ENCODE measurements around the gene TUBA1C. TPM values are rescaled to one million over a fixed set of nuclear protein-coding genes. Genes with fewer than 3 reads are reported as not detected.

Gene TUBA1C
- total RNA-seq, 1 experiment from 2014 or later = 1,376 TPM

- H3K27me3 ChIP-seq (ENCODE audit: low read length) = no peaks in the 10 kb centered on the region
- intact Hi-C loops (cut with micrococcal nuclease) = loop anchor here (1.0 kb wide), 1 partner anchor 39 kb away; the partner anchor contains the start of gene C1QL4
- H3K4me1 ChIP-seq (ENCODE audit: insufficient read depth, low read length) = peaks cover 12% of the 10 kb centered on the region
- H2AFZ ChIP-seq (ENCODE audit: low read length) = no peak overlapping the region; the same call in 1 of the 2 replicates
- no peaks in the 10 kb centered on the region for H3K79me2 ChIP-seq (ENCODE audit: low read length)
- no peaks in the 10 kb centered on the region for H4K20me1 ChIP-seq (ENCODE audit: low read length)
- H3K9me3 ChIP-seq (ENCODE audit: low read length) = no peaks in the 10 kb centered on the region
- peak overlapping the region; percentile 96; the same call in 1 of the 2 replicates for H3K4me2 ChIP-seq (ENCODE audit: low read length)
- peak; percentile 44 for DNase-seq
- H3K27ac ChIP-seq (ENCODE audit: low read length) = no peak overlapping the region
- ChIA-PET POLR2A (ENCODE audit: unreplicated experiment) (interaction anchor here (0.6 kb wide), 1 partner anchor 27 kb away, joined by 3 read pairs; no protein-coding TSS in a partner anchor), CTCF (interaction anchor here (0.7 to 2.1 kb wide), 7 partner anchors 25 to 282 kb away, joined by 3 to 14 read pairs (median 5); partner anchors contain the start of gene TROAP)
- no peak overlapping the region for H3K9ac ChIP-seq (ENCODE audit: low read length)
- no peaks in the 10 kb centered on the region for H3K36me3 ChIP-seq (ENCODE audit: low read depth, low read length)
- no peak for TF ChIP-seq EZH2 (IDR thresholded peaks at IDR 0.05; ENCODE audit: low read length, unreplicated experiment)
- TF ChIP-seq CTCF (conservative IDR thresholded peaks at IDR 0.05; ENCODE audit: low read depth, low read length) = peak; percentile 58
- ATAC-seq = peak; percentile 57
- no peaks in the 10 kb centered on the region for H3F3A ChIP-seq (ENCODE audit: low read length, unreplicated experiment)
- no TSS peak for BruUV-seq (replicated peaks)
- no peaks in the 10 kb centered on the region for H3K9me2 ChIP-seq (replicated peaks; ENCODE audit: low read length)
- H3K4me3 ChIP-seq (ENCODE audit: low read length) = no peak overlapping the region
These were observed 33.3 kb downstream of the TUBA1C start for GRCh38 chr12:49298160-49298559.

DNA sequence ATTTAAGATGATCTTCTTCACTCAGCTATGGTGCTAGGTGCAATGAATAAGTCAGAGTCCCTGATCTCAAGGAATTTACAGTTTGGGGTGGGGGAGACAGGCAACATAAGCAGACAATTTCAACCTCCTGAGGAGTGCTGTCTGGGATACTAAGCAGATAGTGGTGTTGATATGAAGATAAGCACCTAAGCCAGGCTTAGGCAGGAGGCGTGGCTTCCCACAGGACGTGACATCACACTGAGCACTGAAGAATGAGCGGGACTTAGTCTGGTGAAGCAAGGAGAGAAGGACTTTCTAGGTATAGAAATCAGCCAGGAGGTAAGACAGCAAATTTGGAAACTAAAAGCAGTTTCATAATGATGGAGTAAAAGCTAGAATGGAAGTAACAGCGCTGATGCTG, 36.9 kb downstream of the TUBA1C start:
- ChIA-PET CTCF (no interaction called here), POLR2A (ENCODE audit: unreplicated experiment) (no interaction called here)
- Histone ChIP-seq H3K4me3 (ENCODE audit: low read length) (no peak overlapping the region), H3F3A (ENCODE audit: low read length, unreplicated experiment) (no peaks in the 10 kb centered on the region), H2AFZ (ENCODE audit: low read length) (no peak overlapping the region), H3K4me1 (ENCODE audit: insufficient read depth, low read length) (peaks cover 10% of the 10 kb centered on the region), H3K9me2 (replicated peaks; ENCODE audit: low read length) (no peaks in the 10 kb centered on the region), H3K9ac (ENCODE audit: low read length) (no peak overlapping the region), H3K4me2 (ENCODE audit: low read length) (no peak overlapping the region), H3K36me3 (ENCODE audit: low read depth, low read length) (no peaks in the 10 kb centered on the region), H3K27me3 (ENCODE audit: low read length) (no peaks in the 10 kb centered on the region), H3K9me3 (ENCODE audit: low read length) (no peaks in the 10 kb centered on the region), H4K20me1 (ENCODE audit: low read length) (no peaks in the 10 kb centered on the region), H3K79me2 (ENCODE audit: low read length) (no peaks in the 10 kb centered on the region), H3K27ac (ENCODE audit: low read length) (no peak overlapping the region)
- no peak for DNase-seq
- ATAC-seq = no peak
- TF ChIP-seq CTCF (conservative IDR thresholded peaks at IDR 0.05; ENCODE audit: low read depth, low read length) (no peak), EZH2 (IDR thresholded peaks at IDR 0.05; ENCODE audit: low read length, unreplicated experiment) (no peak), EZH2phosphoT487 (IDR thresholded peaks at IDR 0.05; ENCODE audit: borderline replicate concordance, low read length) (no peak)
- no TSS peak for BruUV-seq (replicated peaks)
- intact Hi-C loops (cut with micrococcal nuclease) = no loop called here

DNA sequence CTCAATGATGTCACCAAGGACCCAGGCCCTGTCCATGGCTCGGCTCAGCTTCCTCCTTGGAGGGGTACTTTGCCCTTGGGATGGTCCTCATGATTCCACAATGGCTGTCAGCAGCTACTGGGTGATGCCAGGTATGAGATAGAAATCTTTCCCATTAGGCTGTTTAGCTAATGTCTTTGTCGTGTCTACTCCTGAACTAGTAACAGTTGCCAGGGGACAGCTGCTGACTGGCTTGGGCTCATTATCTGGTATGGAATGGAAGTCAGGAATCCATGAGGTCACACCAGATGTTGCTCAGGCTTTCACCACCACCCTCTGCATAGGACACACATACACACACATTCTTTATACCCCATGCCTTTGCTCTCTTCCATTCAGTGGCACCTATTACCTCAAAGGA, 39.3 kb downstream of the TUBA1C start:
- Histone ChIP-seq H4K20me1 (ENCODE audit: low read length) (no peaks in the 10 kb centered on the region), H3K27me3 (ENCODE audit: low read length) (no peaks in the 10 kb centered on the region), H3K9ac (ENCODE audit: low read length) (no peak overlapping the region), H3K27ac (ENCODE audit: low read length) (no peak overlapping the region), H3K4me1 (ENCODE audit: insufficient read depth, low read length) (no peaks in the 10 kb centered on the region), H3K36me3 (ENCODE audit: low read depth, low read length) (no peaks in the 10 kb centered on the region), H3K9me2 (replicated peaks; ENCODE audit: low read length) (no peaks in the 10 kb centered on the region), H3K79me2 (ENCODE audit: low read length) (no peaks in the 10 kb centered on the region), H3K9me3 (ENCODE audit: low read length) (no peaks in the 10 kb centered on the region), H2AFZ (ENCODE audit: low read length) (no peak overlapping the region), H3K4me2 (ENCODE audit: low read length) (no peak overlapping the region), H3F3A (ENCODE audit: low read length, unreplicated experiment) (no peaks in the 10 kb centered on the region), H3K4me3 (ENCODE audit: low read length) (no peak overlapping the region)
- no peak for TF ChIP-seq EZH2phosphoT487 (IDR thresholded peaks at IDR 0.05; ENCODE audit: borderline replicate concordance, low read length)
- TF ChIP-seq EZH2 (IDR thresholded peaks at IDR 0.05; ENCODE audit: low read length, unreplicated experiment) = no peak
- TF ChIP-seq CTCF (conservative IDR thresholded peaks at IDR 0.05; ENCODE audit: low read depth, low read length) = no peak
- no peak for ATAC-seq
- no TSS peak for BruUV-seq (replicated peaks)
- no peak for DNase-seq
- intact Hi-C loops (cut with micrococcal nuclease) = no loop called here
- ChIA-PET POLR2A (ENCODE audit: unreplicated experiment) (no interaction called here), CTCF (no interaction called here)
